HG03520 (cell line): Measurements from ENCODE around the gene ADAMTS9.

Experiments used
- ATAC-seq: cut with Tn5 transposase; IDR thresholded peaks from one replicate; pipeline ENCODE4 v1.9.1; 2021; ENCODE audit warnings: mild to moderate bottlenecking, moderate library complexity; ENCODE audit not compliant: unreplicated experiment

The ADAMTS9 gene

GRCh38 chr3:64496786-64497490, 190.9 kb downstream of the ADAMTS9 start:
- ATAC-seq = no peak

DNA sequence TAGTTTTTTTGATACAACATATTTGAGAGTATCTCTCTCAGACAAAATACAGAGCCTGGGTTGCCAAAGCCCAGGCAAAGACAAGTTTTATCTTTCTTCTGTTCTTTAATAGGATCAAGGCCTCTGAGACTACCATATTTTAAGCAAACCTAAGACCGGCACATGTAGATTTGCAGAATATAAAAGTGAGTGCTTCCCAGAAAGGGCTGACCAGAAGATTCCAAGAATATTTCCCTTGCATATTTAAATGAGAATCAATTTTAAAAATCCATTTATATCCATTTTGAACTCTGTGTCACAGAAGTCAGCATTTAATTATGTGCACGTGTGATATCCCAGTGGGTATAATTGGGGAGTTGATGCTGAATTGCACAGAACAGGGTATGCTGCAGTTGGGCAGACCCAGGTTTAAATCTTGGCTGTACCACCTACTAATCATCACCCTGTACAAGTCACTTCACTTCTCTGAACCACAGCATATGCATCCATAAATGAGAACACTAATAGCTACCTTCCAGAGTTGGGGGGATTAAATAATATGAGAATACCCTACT, 191.9 kb downstream of the ADAMTS9 start:
- no peak for ATAC-seq

- no peak for ATAC-seq
Observed at GRCh38 chr3:64495121-64495780, 192.5 kb downstream of the ADAMTS9 start.

GRCh38 chr3:64494526-64494925, 193.3 kb downstream of the ADAMTS9 start:
- ATAC-seq = no peak

DNA sequence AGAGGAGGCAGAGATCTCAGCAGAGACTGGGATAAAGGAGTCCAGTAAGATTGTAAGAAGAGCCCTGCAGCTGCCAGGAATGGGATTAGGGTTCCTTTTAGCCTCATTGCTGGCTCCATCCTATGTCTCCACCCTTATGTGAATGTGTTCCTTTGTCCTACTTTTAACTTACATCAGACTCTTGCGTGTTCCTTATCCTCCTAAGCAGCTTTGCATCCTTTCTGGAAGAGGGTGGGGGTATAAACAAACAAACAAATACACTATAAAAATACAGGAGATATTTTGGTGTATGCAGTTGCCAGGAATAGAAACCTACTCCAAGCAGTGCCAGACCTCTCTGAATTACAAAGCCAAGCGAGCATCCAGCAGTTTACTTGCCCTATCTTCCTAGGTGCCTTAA, 194.7 kb downstream of the ADAMTS9 start:
- ATAC-seq = no peak

- ATAC-seq = no peak
Observed at GRCh38 chr3:64491843-64492242, 196.0 kb downstream of the ADAMTS9 start.

GRCh38 chr3:64490180-64490724, 197.5 kb downstream of the ADAMTS9 start:
- no peak for ATAC-seq

GRCh38 chr3:64489361-64490044, 198.3 kb downstream of the ADAMTS9 start:
- no peak for ATAC-seq

DNA sequence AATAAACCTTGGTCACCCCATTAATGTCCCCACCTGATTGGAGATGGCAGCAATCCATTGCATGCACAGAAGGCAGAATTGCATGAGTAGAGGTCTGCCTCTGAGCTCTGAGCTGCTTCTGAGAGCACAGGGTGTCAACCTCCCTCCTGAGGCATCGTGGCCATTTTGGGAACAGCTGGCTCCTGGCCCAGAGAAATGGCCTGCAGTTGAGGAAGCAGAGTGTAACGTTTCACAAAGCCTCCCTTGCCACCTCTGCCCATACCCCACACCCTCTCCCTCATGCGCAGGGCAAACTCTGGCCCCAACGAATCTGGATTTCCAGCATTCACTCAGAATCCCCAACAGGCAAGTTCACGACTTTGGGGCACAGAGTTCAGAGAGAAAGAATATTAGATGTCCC, 198.9 kb downstream of the ADAMTS9 start:
- no peak for ATAC-seq

GRCh38 chr3:64484289-64484992, 203.4 kb downstream of the ADAMTS9 start:
- peak; percentile 95 for ATAC-seq

GRCh38 chr3:64483467-64483866, 204.3 kb downstream of the ADAMTS9 start:
- no peak for ATAC-seq

- ATAC-seq = no peak
Observed at GRCh38 chr3:64475037-64475436, 212.8 kb downstream of the ADAMTS9 start.

DNA sequence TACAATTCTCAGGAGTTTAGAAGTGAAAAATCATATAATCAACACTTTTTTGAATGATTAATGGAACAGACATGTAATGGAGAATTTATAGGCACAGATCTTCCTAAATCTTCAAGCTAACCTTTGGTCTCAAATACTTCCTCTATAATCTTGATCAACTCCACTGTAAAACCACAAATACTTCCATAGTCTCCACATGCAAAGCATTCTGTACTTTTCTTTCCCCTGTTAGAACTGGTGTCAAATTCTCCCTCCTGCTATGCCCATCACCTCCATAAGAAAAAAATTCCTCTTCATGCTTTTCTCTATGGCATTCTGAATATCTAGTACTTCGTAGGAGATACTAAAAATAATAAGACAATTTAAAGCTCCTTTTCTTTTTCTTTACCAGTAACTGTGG, 214.3 kb downstream of the ADAMTS9 start:
- no peak for ATAC-seq

DNA sequence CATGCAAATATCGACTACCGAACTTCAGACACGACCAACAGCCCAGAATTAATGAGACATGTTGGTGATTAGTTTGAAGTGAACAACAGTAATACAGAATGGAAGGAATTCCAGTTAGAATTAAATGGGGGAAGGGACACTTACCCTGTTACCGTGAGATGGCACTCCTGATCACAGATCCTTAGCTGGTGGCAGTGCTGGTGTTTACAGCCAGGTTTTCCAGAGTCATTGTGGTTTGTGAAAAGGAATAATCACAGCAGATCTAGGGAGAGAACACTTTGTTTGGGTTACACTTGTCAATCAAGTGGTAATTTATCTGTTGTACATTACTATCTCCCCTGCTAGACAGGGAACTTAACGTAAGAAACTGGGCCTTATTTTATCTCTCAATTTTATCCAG, 217.4 kb downstream of the ADAMTS9 start:
- no peak for ATAC-seq

DNA sequence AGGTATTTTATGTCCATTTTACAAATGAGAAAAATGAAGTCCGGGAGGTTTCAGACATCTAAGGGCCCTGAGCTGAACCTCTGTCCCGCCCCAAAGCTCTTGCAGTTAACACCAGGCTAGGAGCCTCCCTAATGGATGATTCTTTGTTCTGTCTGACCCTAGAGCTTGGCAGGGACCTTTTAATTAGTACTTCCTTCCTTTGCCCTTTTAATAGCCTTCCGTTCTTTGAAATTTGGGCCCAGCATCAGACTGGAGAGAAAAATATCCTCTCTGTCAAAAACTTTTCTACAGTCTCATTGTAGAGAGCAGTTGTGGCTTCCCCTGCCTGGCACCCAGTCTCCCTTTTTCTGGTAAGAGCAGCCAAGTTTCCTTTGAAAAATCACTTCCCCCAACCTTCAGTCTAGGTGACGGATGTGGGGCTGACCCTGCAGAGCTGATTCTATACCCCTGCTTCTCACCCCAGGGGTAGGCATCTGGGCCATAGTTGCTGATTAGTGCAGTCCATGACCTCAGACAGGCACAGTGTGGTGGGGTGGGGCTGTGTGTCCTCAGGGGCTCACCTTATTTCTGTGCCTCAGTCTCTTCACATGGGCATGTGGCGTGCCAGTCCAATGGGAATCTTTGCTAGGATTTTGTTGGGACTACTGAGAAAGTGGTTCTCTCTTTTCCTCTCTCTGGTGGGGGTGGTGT, 220.4 kb downstream of the ADAMTS9 start:
- ATAC-seq = no peak
